ENCODE measurements around the gene ADAMTS20. TPM values are rescaled to one million over a fixed set of nuclear protein-coding genes. Genes with fewer than 3 reads are reported as not detected.

ADAMTS20 gene
- total and polyA plus RNA-seq, 2 donors (not counting 3 experiments of a cell fraction or from before 2014, with no cell fraction given), result not detected

DNA sequence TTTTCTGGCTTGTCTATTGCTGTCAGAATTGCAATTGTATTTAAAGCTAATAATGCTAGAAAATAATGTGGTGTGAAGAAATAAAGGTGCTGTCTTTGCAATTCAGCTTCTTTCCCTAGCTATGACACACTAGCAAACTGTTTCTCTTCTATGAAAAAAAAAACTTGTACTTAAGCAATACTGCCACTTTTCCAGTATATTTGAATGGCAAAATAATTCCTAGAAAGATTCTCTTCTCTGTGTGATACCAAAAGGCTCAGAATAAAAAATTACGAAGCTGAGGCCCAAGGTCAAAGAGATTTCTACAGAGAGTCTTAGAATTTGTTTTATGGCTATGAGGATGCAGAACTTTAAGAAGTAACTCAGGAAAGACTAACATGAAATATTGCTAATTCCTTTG is 235.5 kb downstream of the ADAMTS20 start:
- Histone ChIP-seq H3K4me3 (replicated peaks in 1 of 3; ENCODE audit: insufficient read depth in 1 of 3, low read depth in 1 of 3, low read length in 3 of 3) (no peak overlapping the region), H3K27me3 (ENCODE audit: control insufficient read depth in 2 of 2, insufficient read depth in 2 of 2, low read length in 2 of 2) (no peaks in the 10 kb centered on the region), H3K4me2 (ENCODE audit: insufficient read depth, low read length) (no peak overlapping the region), H2AFZ (ENCODE audit: low read depth, low read length) (no peak overlapping the region), H3K9ac (replicated peaks; ENCODE audit: extremely low read depth, insufficient read depth, low read length) (no peak overlapping the region), H3K27ac (ENCODE audit: insufficient read depth, low read depth, low read length) (no peak overlapping the region), H4K20me1 (replicated peaks; ENCODE audit: control insufficient read depth, extremely low read depth, insufficient read depth, low read length) (no peaks in the 10 kb centered on the region), H3K9me1 (replicated peaks; ENCODE audit: control insufficient read depth, extremely low read depth, insufficient read depth, low read length) (no peaks in the 10 kb centered on the region), H3K36me3 (ENCODE audit: control insufficient read depth in 2 of 2, extremely low read depth in 1 of 2, insufficient read depth in 2 of 2, low read length in 2 of 2) (no peaks in the 10 kb centered on the region), H3K9me3 (replicated peaks; ENCODE audit: control insufficient read depth, insufficient read depth, low read length) (no peaks in the 10 kb centered on the region), H3K4me1 (ENCODE audit: control insufficient read depth, extremely low read depth, insufficient read depth, low read length) (no peaks in the 10 kb centered on the region), H3K79me2 (ENCODE audit: control insufficient read depth, insufficient read depth, low read length) (no peaks in the 10 kb centered on the region)
- DNase-seq (ENCODE audit: low read depth, low spot score), result no peak
- TF ChIP-seq POLR2A (IDR thresholded peaks at IDR 0.05; ENCODE audit: low read depth, low read length) (no peak), EZH2 (IDR thresholded peaks at IDR 0.05; ENCODE audit: borderline replicate concordance, low read depth, low read length, severe bottlenecking) (no peak), JUN (IDR thresholded peaks at IDR 0.05; ENCODE audit: borderline replicate concordance, insufficient read depth, insufficient read length, low read depth) (no peak), GATA2 (IDR thresholded peaks at IDR 0.05; ENCODE audit: insufficient read depth, insufficient read length, low read depth, low read length) (no peak)
- TF ChIP-seq, protein P1, sequence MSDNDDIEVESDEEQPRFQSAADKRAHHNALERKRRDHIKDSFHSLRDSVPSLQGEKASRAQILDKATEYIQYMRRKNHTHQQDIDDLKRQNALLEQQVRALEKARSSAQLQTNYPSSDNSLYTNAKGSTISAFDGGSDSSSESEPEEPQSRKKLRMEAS (IDR thresholded peaks at IDR 0.05; ENCODE audit: insufficient read depth, insufficient read length), result no peak
- dilution Hi-C loops (cut with MboI; ENCODE audit: extremely low pct_ligation_motif_present, low sequenced_read_pairs) (no loop called here), intact Hi-C loops (cut with micrococcal nuclease) (no loop called here)
- no peak for FAIRE-seq
- ChIA-PET POLR2A (no interaction called here), CTCF (no interaction called here)
- no TSS peak for BruUV-seq (replicated peaks)

GRCh38 chr12:43315961-43316360 is 236.0 kb downstream of the ADAMTS20 start:
- Histone ChIP-seq H4K20me1 (replicated peaks; ENCODE audit: control insufficient read depth, extremely low read depth, insufficient read depth, low read length) (no peaks in the 10 kb centered on the region), H3K4me2 (ENCODE audit: insufficient read depth, low read length) (no peak overlapping the region), H3K36me3 (ENCODE audit: control insufficient read depth in 2 of 2, extremely low read depth in 1 of 2, insufficient read depth in 2 of 2, low read length in 2 of 2) (no peaks in the 10 kb centered on the region), H2AFZ (ENCODE audit: low read depth, low read length) (no peak overlapping the region), H3K27me3 (ENCODE audit: control insufficient read depth in 2 of 2, insufficient read depth in 2 of 2, low read length in 2 of 2) (no peaks in the 10 kb centered on the region), H3K79me2 (ENCODE audit: control insufficient read depth, insufficient read depth, low read length) (no peaks in the 10 kb centered on the region), H3K9ac (replicated peaks; ENCODE audit: extremely low read depth, insufficient read depth, low read length) (no peak overlapping the region), H3K4me1 (ENCODE audit: control insufficient read depth, extremely low read depth, insufficient read depth, low read length) (no peaks in the 10 kb centered on the region), H3K9me3 (replicated peaks; ENCODE audit: control insufficient read depth, insufficient read depth, low read length) (no peaks in the 10 kb centered on the region), H3K27ac (ENCODE audit: insufficient read depth, low read depth, low read length) (no peak overlapping the region), H3K4me3 (replicated peaks in 1 of 3; ENCODE audit: insufficient read depth in 1 of 3, low read depth in 1 of 3, low read length in 3 of 3) (no peak overlapping the region), H3K9me1 (replicated peaks; ENCODE audit: control insufficient read depth, extremely low read depth, insufficient read depth, low read length) (no peaks in the 10 kb centered on the region)
- DNase-seq (ENCODE audit: low read depth, low spot score), result no peak
- no peak for FAIRE-seq
- intact Hi-C loops (cut with micrococcal nuclease) (no loop called here), dilution Hi-C loops (cut with MboI; ENCODE audit: extremely low pct_ligation_motif_present, low sequenced_read_pairs) (no loop called here)
- ChIA-PET CTCF (interaction anchor here (1.1 kb wide), 1 partner anchor 10 kb away, joined by 3 read pairs; no protein-coding TSS in a partner anchor), POLR2A (no interaction called here)
- BruUV-seq (replicated peaks), result no TSS peak
- TF ChIP-seq JUN (IDR thresholded peaks at IDR 0.05; ENCODE audit: borderline replicate concordance, insufficient read depth, insufficient read length, low read depth) (no peak), MYC (IDR thresholded peaks at IDR 0.05; ENCODE audit: low read depth, low read length) (no peak), POLR2AphosphoS5 (IDR thresholded peaks at IDR 0.05; ENCODE audit: insufficient read depth, low read depth, low read length) (no peak), POLR2A (IDR thresholded peaks at IDR 0.05; ENCODE audit: low read depth, low read length) (no peak), EZH2 (IDR thresholded peaks at IDR 0.05; ENCODE audit: borderline replicate concordance, low read depth, low read length, severe bottlenecking) (no peak), GATA2 (IDR thresholded peaks at IDR 0.05; ENCODE audit: insufficient read depth, insufficient read length, low read depth, low read length) (no peak), FOS (IDR thresholded peaks at IDR 0.05; ENCODE audit: borderline replicate concordance, insufficient read depth, low read length) (no peak)
- TF ChIP-seq, protein P2, sequence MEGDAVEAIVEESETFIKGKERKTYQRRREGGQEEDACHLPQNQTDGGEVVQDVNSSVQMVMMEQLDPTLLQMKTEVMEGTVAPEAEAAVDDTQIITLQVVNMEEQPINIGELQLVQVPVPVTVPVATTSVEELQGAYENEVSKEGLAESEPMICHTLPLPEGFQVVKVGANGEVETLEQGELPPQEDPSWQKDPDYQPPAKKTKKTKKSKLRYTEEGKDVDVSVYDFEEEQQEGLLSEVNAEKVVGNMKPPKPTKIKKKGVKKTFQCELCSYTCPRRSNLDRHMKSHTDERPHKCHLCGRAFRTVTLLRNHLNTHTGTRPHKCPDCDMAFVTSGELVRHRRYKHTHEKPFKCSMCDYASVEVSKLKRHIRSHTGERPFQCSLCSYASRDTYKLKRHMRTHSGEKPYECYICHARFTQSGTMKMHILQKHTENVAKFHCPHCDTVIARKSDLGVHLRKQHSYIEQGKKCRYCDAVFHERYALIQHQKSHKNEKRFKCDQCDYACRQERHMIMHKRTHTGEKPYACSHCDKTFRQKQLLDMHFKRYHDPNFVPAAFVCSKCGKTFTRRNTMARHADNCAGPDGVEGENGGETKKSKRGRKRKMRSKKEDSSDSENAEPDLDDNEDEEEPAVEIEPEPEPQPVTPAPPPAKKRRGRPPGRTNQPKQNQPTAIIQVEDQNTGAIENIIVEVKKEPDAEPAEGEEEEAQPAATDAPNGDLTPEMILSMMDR (IDR thresholded peaks at IDR 0.05; ENCODE audit: extremely low read depth in 1 of 2, insufficient read depth in 1 of 2, low read depth in 1 of 2, low read length in 2 of 2), result no peak
- TF ChIP-seq, protein P1 (IDR thresholded peaks at IDR 0.05; ENCODE audit: insufficient read depth, insufficient read length), result no peak
